ENCODE measurements around the gene UHRF1.

The UHRF1 gene

DNA sequence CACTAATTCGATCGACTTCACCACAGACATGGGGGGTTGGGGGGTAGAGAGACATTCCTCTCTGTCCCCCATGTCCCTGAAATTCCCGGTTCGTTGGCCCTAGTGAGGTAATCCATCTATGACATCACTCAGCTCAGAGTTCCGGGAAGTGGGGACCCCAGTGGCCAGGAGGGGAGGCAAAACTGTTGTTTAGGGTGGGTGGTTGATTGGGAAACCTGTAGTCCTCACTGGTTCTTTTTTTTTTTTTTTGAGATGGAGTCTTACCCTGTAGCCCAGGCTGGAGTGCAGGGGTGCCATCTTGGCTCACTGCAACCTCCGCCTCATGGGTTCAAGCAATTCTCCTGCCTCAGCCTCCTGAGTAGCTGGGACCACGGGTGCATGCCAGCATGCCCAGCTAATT lies 6.5 kb upstream of the UHRF1 start, which contains the start of gene ARRDC5:
Gene ARRDC5, minus strand, starts transcription at position 101 of the 400 bp plus-strand sequence. Its CDS starts 71 bp downstream, at position 30.
- DNase-seq: no peak

- no peak for DNase-seq
Observed at GRCh38 chr19:4904481-4904880, 4.8 kb upstream of the UHRF1 start.

GRCh38 chr19:4906963-4907362 lies 2.3 kb upstream of the UHRF1 start:
- DNase-seq: no peak

- DNase-seq: no peak
Observed at GRCh38 chr19:4908360-4908759, 941 bp upstream of the UHRF1 start.

DNA sequence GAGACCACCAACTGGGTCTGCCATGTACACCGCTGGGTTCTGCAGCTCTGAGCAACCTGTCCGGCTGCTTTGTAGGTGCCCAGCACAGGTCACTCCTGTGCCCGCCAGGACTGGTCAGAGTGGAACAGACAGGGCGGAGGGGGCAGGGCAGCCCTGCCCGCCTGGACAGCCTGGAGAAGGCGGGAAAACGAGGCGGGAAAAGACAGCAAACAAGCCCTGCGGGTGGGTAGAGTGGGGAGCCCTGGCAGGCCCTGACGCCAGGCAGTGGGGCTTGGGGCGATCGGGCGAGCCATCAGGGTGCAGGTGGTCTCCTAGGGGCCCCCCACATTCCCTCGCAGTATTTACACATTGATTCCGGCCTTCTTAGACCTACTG lies 533 bp upstream of the UHRF1 start:
- DNase-seq: no peak

GRCh38 chr19:4909897-4910593 lies 744 bp downstream of the UHRF1 start:
- DNase-seq: peak; percentile 94

GRCh38 chr19:4910594-4911281 lies 1.4 kb downstream of the UHRF1 start:
- DNase-seq: peak; percentile 78

DNA sequence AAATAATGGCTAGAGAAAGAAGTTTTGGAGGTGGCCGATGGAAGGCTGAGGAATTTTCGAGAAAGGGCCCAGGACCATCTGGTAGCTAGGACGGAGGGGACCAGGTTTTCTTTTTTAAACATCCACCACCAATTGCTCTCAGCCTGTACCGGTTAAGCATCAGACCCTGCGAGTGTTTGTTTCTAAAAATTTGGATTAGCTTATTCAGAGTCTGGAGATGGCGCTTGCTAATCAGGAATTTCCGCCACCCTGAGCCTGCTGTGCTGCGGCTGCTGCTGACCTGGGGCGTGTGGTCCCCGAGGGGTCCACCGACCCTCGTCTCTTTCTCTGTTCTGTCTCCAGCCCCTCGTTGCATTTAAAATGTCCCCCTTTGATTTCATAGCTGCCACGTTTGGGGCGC lies 2.0 kb downstream of the UHRF1 start:
- peak; percentile 29 for DNase-seq

DNA sequence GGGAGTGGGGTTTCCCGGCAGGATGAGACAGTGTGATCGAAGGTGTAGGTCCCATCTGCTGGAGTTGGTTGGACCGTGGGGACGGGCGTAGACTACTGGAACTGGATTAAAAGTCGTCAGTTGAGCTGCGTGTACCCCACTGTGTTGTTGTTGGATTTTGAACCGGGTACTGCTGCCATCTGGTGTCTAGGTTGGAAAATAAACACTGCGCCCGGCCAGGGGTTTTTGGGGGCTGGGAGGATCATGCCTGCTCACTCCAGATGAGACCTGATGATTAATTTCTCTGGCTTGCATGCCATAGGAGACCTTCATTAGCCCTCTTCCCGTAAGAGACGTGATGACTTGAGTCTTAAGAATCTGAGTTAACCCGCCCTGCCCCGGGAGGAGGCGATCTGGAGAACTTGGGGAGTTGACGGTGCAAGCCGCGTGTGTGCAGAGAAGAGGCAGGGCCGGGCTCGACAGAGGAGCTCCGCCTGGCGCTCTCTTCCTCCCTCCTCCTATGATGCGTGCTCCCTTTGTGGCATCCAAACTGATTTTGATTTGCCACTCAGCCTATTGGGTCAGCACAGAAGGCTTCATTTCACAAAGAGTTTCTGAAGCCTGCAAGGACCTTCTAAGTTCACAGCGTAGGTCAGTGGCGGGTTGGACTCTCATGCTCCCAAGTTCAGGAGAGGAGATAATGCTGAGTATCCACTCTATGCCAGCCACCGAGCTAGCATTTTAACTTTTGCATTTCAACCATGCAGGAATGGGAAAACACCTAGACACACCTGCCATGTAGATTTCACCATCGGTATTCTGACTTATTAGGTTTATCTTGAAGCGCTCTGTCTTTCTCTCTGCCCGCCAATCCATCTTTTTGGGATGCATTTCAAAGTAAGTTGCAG lies 2.7 kb downstream of the UHRF1 start:
- DNase-seq: peak; percentile 100

DNA sequence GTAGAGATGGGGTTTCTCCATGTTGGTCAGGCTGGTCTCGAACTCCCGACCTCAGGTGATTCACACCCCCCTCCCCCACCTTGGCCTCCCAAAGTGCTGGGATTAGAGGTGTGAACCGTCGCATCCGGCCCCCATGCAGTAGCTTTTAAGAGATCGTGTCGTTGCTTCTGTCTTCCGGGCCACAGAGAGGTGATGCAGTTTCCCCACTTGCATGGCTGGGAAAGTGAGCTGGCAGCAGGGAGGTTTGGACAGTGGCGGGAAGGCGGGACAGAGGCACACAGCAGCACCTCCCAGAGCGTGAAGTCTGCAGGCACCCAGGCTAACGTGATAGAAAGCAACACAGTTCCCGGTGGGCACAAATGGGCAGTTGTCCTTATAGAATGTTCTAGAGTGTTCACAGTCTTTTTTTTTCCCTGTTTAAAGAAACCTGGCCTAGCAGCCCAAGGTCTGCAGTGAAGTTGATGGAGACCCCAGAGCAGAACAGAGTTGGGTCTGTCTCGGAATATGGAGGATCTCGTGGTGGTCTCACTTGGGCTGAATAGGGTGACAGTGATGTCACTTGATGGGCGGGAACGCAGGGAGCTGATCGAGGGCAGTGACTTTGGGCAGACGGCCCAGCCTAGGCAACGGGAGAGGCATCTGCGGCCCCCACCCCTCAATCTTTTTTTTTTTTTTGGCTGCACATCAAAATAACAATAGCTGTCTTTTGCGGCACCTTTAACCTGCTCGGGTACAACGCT lies 4.9 kb downstream of the UHRF1 start:
- DNase-seq: peak; percentile 28

DNA sequence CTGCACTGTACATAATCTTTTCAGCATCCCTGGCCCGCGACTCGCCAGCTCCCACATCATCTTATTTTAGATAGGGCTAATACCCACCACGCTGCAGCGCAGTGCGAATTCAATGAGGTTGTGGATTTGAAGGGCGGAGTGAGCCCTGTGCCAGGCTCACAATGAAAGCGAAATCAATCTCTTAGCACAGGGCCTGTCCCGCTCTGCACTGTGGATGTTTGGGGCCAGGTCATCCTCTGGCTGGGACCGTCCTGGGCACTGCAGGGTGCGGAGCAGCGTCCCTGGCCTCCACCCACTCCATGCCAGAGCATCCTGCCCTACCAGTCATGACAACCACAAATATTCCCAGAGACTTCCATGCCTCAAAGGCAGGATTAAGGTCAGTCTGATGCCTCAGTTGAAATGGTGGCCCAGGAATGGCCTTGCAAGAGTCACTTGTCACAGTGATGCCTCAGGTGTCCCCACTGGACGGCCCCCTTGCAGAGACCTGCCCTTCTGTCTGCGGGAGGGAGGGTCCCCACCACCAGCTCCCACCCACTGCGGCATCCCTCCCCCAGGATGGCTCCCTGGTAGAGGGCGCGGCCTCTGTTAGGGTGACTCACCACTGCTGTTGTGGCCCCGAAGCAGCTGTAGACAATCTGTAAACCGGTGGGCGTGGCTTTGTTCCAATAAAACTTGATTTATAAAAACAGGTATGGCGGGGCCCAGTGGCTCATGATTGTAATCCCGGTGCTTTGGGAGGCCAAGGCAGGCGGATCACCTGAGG lies 5.6 kb downstream of the UHRF1 start:
- DNase-seq: peak; percentile 91

- DNase-seq: no peak
Observed at GRCh38 chr19:4916292-4917082, 7.2 kb downstream of the UHRF1 start.

DNA sequence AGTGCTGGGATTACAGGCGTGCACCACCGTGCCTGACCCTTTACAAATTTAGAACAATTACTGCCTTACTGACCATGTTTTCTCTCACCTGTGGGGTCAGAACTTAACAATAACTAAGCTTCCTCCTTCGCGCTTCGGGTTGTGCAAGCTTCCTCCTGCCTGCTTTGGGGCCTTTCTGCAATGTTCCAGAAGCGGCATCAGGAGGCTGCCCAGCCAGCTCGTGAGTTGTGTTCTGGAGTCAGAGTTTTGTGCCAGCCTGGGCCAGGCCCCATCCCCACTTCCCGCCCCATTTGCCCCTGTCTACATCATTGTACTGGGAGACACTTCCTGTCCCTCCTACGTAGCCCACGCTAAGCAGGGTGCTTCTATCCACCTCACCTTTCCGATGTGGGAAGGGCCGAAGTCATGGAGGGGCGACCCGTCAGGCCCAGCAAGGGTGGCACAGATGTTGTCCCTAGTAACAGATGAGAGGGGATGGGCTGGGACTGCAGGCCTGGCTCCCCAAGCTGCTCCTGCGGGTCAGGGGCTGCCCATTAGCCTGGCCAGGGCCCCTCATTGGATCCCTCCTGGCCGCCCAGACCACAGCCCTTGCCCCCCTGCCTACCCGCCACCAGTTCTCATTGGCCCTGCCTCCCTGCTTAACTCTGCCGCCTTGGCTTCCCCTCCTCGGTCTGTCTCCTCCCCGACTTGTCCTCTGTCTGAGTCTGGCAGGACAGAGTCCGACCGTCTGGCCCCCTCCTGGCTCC lies 13.4 kb downstream of the UHRF1 start:
- no peak for DNase-seq

DNA sequence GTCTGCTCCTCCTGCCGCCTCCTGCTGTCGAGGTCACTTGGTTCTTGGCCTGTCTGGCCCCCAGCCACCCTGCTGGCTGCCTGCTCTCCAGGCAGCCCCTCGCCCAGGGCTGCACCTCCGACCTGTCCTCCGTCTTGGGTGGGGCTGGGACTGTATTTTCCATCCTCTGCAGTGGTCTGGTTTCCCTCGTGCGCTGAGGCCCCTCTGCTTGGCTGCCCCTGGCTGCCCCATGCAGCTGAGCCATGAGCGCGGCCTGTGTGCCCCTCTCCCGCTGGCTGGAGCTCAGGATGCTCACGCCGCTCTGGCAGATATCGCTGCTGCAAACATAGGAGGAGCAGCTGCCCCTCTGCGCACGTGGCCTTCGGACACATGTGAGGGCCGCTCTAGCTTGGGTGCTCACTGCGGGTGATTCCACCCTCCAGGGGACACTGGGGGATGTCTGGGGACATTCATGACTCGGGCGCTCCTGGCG lies 14.0 kb downstream of the UHRF1 start:
- DNase-seq: no peak

DNA sequence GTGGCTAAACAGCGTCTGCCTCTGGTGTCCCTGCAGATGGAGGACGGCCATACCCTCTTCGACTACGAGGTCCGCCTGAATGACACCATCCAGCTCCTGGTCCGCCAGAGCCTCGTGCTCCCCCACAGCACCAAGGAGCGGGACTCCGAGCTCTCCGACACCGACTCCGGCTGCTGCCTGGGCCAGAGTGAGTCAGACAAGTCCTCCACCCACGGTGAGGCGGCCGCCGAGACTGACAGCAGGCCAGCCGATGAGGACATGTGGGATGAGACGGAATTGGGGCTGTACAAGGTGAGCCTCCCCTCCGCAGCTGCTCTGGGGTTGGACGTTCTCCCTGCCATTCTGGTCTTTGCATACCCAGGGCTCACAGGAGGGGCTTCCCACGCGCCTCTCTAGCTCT lies 19.9 kb downstream of the UHRF1 start:
- peak; percentile 24 for DNase-seq

DNA sequence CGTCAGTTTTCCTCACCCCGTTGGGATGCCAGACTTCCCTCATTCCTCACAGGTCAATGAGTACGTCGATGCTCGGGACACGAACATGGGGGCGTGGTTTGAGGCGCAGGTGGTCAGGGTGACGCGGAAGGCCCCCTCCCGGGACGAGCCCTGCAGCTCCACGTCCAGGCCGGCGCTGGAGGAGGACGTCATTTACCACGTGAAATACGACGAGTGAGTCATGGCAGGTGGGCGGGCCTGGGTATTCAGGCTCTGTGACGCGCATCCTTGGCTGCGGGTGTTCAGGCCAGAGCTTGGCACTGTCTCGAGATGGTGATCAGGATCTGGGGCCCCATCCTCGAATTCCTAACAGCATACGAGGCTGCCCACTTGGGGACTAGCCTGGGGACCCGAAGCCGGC lies 21.4 kb downstream of the UHRF1 start:
- no peak for DNase-seq

- no peak for DNase-seq
Observed at GRCh38 chr19:4932711-4933110, 23.4 kb downstream of the UHRF1 start.

GRCh38 chr19:4933528-4933927 lies 24.2 kb downstream of the UHRF1 start:
- DNase-seq: no peak

GRCh38 chr19:4935444-4935843 lies 26.1 kb downstream of the UHRF1 start:
- DNase-seq: no peak

DNA sequence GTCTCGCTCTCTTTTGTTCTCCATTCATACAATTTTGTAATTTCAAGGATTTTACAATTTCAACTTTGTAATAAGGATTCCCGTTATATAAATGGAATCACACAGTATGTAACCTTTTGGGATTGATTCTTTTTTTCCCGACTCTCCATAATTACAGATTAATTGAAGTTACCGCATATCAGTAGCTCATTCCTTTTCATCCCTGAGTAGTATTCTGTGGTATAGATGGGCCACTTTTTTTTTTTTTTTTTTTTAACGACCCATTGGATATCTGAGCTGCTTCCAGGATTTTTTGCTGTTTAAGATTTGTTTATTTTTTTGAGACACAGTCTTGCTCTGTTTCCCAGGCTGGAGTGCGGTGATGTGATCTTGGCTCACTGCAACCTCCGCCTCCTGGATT lies 27.8 kb downstream of the UHRF1 start:
- no peak for DNase-seq
